ENCODE results near the gene TCF4.

- TF ChIP-seq CTCF (IDR thresholded peaks at IDR 0.05; ENCODE audit: insufficient read depth, low read length) (no peak), POLR2AphosphoS5 (IDR thresholded peaks at IDR 0.05; ENCODE audit: low read depth) (no peak), SPI1 (IDR thresholded peaks at IDR 0.05; ENCODE audit: borderline replicate concordance, low read depth) (no peak), REST (IDR thresholded peaks at IDR 0.05; ENCODE audit: insufficient replicate concordance, low read depth) (no peak), GABPA (IDR thresholded peaks at IDR 0.05; ENCODE audit: low read depth) (no peak)
Measured at GRCh38 chr18:55290898-55291297, 297.1 kb downstream of the TCF4 start.

Measured in HL-60 (cell line).